Thoracic aorta (tissue), 2 donors: ENCODE data around the gene SLIT3. TPM values are rescaled to one million over a fixed set of nuclear protein-coding genes. Genes with fewer than 3 reads are reported as not detected.

Source experiments
- ATAC-seq: fragments of 150-250 bp; one replicate; pipeline ENCODE4 v1.8.0; 2017; ENCODE audit warnings: low read depth; ENCODE audit not compliant: insufficient number of reproducible peaks, low FRiP score
- DNase-seq: peaks from one replicate; pipeline ENCODE4 v3.0.0-alpha.2; 2020; ENCODE audit warnings: low spot score
- H3K27ac ChIP-seq, 2 donors: fragments of 200-600 bp; sonication (generic); 1 replicate in 1 of 2; 2 replicates in 1 of 2; pipeline ENCODE4 v1.5.1; 2016; ENCODE audit warnings: mild to moderate bottlenecking in 2 of 2, moderate library complexity in 2 of 2
- H3K27me3 ChIP-seq: fragments of 200-600 bp; sonication (generic); replicated peaks from 2 replicates; pipeline ENCODE4 v1.6.0; 2016; ENCODE audit warnings: mild to moderate bottlenecking; ENCODE audit not compliant: insufficient read depth
- H3K36me3 ChIP-seq: fragments of 200-600 bp; sonication (generic); one replicate; pipeline ENCODE4 v1.5.1; 2016
- H3K4me1 ChIP-seq, 2 donors: fragments of 200-600 bp; sonication (generic); 1 replicate in 1 of 2; 2 replicates in 1 of 2; pipeline versions ENCODE4 v1.5.1 to v1.6.0; 2016; ENCODE audit warnings: low read depth in 2 of 2, mild to moderate bottlenecking in 1 of 2; ENCODE audit not compliant: control insufficient read depth in 1 of 2
- H3K4me3 ChIP-seq: fragments of 200-600 bp; sonication (generic); 2 replicates; pipeline ENCODE4 v1.5.1; 2016; ENCODE audit warnings: mild to moderate bottlenecking
- H3K9me3 ChIP-seq: fragments of 200-600 bp; sonication (generic); 2 replicates; pipeline ENCODE4 v1.5.1; 2016
- total RNA-seq, 2 donors: library from RNA; depleted of rRNA; stranded (reverse); fragments of >200 nt; gene quantifications; one replicate each; pipeline versions ENCODE4 v1.1.0 to v1.2.3, GENCODE V29; 2016
- TF ChIP-seq, protein P1 (sequence below): fragments of 200-600 bp; sonication (generic); IDR thresholded peaks from one replicate; pipeline ENCODE4 v1.5.1; 2019; ENCODE audit warnings: antibody characterized with exemption

The SLIT3 gene
- total RNA-seq, 2 donors from 2014 or later = 80.1 to 86.9 TPM

DNA sequence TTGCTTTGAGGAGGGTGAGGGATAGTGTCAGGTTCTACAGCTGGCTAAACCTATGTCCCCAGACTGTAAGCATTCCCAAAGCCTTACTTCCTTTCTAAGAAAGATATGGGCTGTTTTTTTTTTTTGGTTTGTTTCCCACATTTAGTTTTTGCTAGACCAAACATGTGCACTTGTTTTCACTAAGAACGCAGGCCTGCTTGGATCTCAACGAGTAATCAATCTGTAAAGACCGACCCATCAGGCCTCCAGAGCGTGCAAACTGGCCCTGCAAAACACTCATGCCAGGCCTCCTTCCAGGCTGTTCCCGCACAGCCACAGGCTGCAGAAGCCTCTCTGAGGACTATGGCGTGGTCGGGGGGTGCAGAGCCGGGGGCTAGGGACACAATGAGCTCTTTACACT is 416.9 kb downstream of the SLIT3 start:
- no peak for ATAC-seq

DNA sequence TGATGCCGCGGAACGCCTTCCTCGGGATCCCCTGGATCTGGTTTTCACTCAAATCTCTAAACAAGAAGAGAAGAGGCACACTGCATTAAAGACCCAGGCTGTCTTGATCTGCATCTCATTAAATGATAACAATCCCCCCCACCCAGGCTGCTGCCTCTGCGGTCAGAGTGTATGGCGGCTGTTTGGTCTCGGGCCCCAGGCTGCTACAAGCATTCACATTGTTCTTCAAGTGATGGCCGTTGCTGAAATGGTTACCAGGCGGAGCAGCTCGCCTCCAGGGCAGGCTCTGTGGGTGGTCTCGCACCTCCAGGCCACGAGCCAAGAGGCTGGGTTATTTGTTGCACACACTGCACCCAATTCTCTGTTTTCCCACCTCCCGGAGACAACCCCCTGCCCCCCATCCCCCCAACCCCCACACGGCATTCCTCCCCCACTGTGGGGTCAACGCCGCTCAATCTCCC is 417.6 kb downstream of the SLIT3 start:
- ATAC-seq (no peak), DNase-seq (no peak)
- TF ChIP-seq, protein P1, sequence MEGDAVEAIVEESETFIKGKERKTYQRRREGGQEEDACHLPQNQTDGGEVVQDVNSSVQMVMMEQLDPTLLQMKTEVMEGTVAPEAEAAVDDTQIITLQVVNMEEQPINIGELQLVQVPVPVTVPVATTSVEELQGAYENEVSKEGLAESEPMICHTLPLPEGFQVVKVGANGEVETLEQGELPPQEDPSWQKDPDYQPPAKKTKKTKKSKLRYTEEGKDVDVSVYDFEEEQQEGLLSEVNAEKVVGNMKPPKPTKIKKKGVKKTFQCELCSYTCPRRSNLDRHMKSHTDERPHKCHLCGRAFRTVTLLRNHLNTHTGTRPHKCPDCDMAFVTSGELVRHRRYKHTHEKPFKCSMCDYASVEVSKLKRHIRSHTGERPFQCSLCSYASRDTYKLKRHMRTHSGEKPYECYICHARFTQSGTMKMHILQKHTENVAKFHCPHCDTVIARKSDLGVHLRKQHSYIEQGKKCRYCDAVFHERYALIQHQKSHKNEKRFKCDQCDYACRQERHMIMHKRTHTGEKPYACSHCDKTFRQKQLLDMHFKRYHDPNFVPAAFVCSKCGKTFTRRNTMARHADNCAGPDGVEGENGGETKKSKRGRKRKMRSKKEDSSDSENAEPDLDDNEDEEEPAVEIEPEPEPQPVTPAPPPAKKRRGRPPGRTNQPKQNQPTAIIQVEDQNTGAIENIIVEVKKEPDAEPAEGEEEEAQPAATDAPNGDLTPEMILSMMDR = no peak
- Histone ChIP-seq H3K4me1 (peaks cover 0 to 14% of the 10 kb centered on the region in 2 donors), H3K4me3 (no peak overlapping the region), H3K9me3 (no peaks in the 10 kb centered on the region), H3K36me3 (no peaks in the 10 kb centered on the region), H3K27ac (no peak overlapping the region), H3K27me3 (no peaks in the 10 kb centered on the region)

More for the DNA sequence above, 416.9 kb downstream of the SLIT3 start:
- Histone ChIP-seq H3K9me3 (no peaks in the 10 kb centered on the region), H3K36me3 (no peaks in the 10 kb centered on the region), H3K27me3 (no peaks in the 10 kb centered on the region), H3K4me1 (peaks cover 0 to 14% of the 10 kb centered on the region in 2 donors), H3K4me3 (no peak overlapping the region), H3K27ac (no peak overlapping the region)
- TF ChIP-seq, protein P1 = no peak
- no peak for DNase-seq

DNA sequence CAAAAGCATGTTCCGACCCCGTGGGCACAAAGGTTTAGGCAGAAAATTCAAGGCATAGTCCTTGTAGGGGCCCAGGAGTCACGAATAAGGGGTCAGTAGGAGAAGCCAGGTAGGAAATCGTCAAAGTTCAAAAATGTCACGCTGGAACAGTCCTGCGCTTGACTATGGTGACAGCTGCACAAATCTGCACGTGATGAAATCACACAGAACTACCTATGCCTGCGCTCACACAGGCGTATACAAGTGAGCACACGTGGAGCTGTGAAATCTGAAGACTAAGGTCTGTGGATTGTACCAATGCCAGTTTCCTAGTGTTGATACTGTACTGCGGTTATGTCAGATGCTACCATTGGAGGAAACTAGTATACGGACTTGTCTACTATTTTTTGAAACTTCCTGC is 418.7 kb downstream of the SLIT3 start:
- Histone ChIP-seq H3K27ac (no peak overlapping the region), H3K4me1 (peaks cover 0 to 14% of the 10 kb centered on the region in 2 donors), H3K27me3 (no peaks in the 10 kb centered on the region), H3K4me3 (no peak overlapping the region), H3K36me3 (no peaks in the 10 kb centered on the region), H3K9me3 (no peaks in the 10 kb centered on the region)
- ATAC-seq (no peak), DNase-seq (no peak)
- TF ChIP-seq, protein P1 = no peak

DNA sequence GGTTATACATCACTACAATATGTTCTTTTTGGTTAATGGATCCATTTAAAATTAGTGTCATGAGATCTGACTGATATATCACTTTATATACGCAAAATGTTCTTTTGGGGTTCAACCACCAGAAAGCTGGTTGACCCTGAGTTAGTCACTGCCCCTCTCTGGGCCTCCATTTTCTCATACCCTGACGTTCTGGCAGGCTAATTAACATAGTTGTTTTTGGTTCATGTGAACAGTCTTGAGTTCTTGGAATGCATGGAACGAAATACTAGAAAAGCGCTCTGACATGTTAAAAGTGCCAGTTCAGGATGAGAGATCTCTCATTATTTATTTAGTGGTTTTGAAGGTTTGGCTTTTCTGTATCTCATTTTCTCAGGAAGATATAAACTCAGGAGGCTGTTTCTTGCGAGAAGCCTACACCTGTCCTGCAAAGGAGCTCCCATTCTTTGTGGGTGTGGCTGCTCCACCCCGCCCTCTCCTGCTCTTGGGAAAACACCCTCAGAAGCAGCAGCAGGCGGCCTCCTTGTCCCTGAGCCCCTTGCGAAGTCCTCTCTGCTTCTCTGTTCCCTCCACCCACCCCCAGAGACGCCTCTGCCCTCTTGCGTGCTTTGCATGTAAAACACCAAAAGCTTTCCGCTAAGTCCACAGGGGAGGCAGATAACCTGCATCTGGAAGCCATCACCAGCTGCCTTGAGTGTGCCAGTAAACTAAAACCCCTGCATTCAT is 419.4 kb downstream of the SLIT3 start:
- no peaks in the 10 kb centered on the region for H3K9me3 ChIP-seq
- TF ChIP-seq, protein P1 = no peak
- no peak for ATAC-seq
- no peak overlapping the region for H3K27ac ChIP-seq
- H3K4me1 ChIP-seq = peaks cover 0 to 14% of the 10 kb centered on the region in 2 donors
- no peak for DNase-seq
- no peak overlapping the region for H3K4me3 ChIP-seq
- no peaks in the 10 kb centered on the region for H3K27me3 ChIP-seq
- H3K36me3 ChIP-seq = no peaks in the 10 kb centered on the region

DNA sequence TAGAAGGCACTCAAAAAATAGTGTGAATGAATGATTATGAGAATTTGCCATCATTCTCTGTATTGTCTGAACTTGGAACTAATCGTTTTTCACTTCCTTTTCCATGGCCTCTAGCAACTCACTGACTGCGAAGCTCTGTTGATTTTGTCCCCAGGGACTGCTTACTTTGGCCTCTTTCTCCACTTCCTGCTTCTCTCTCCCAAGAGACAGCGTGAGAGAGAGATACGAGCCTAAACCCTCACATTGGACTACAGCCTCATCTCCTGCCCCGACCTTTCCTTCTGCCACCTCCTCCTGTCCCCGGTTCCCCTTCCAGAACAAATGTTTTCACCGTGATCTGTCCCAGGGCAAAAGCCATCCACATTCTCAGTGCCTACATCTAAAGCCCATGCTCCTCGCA is 421.0 kb downstream of the SLIT3 start:
- no peaks in the 10 kb centered on the region for H3K36me3 ChIP-seq
- no peaks in the 10 kb centered on the region for H3K27me3 ChIP-seq
- DNase-seq = no peak
- H3K4me1 ChIP-seq = peaks cover 0 to 14% of the 10 kb centered on the region in 2 donors
- H3K9me3 ChIP-seq = no peaks in the 10 kb centered on the region
- TF ChIP-seq, protein P1 = no peak
- H3K4me3 ChIP-seq = no peak overlapping the region
- no peak for ATAC-seq
- no peak overlapping the region for H3K27ac ChIP-seq
